ENCODE measurements around the gene SLC2A1. TPM values are rescaled to one million over a fixed set of nuclear protein-coding genes. Genes with fewer than 3 reads are reported as not detected.

SLC2A1 gene
- total and polyA plus RNA-seq, 2 of the 13 experiments (the other 11 are each of a cell fraction or from before 2014, with no cell fraction given), result 125 to 423 TPM

DNA sequence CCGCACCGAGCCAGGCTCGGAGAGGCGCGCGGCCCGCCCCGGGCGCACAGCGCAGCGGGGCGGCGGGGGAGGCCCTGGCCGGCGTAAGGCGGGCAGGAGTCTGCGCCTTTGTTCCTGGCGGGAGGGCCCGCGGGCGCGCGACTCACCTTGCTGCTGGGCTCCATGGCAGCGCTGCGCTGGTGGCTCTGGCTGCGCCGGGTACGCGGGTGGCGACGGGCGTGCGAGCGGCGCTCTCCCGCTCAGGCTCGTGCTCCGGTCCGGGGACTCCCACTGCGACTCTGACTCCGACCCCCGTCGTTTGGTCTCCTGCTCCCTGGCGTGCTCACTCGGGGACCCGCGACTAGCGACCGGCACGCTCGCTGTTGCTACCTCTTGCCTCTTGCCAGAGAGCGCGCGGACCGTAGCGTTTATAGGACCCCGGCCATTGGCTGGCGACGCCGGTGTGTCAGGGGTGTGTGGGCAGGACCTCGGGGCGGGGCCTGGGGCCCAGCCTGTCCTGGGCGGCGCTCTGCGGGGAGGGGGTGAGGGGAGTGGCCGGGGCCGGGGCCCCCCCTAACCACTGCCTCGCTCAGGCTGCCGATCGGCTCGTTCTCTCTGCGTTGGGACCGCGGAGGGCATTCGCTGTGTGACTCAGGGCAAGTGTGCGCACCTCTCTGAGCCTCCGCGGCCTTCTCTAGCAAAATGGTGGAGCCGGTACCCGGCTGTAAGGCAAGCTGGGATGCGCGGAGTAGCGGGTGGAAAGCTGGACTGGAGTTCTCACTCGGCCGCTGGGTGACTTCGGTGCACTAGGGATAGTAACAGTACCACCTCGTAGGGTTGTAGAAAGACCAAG is at the start of gene SLC2A1 (continued):
- TF ChIP-seq PHF21A (CRISPR knock-in tag; IDR thresholded peaks at IDR 0.05) (peak; percentile 53; the same call in 1 of the 2 replicates), HNRNPH1 (optimal IDR thresholded peaks at IDR 0.05; ENCODE audit: low read depth, low read length) (no peak), ZNF841 (CRISPR knock-in tag; IDR thresholded peaks at IDR 0.05; ENCODE audit: borderline replicate concordance) (no peak), CREM (IDR thresholded peaks at IDR 0.05) (peak; percentile 29; the same call in 1 of the 2 replicates), CREM (CRISPR knock-in tag; IDR thresholded peaks at IDR 0.05) (no peak), CBX2 (IDR thresholded peaks at IDR 0.05; ENCODE audit: low read depth, low read length) (no peak), CBX2 (CRISPR knock-in tag; IDR thresholded peaks at IDR 0.05; ENCODE audit: low read depth) (no peak), ZNF343 (CRISPR knock-in tag; IDR thresholded peaks at IDR 0.05) (no peak), FLYWCH1 (CRISPR knock-in tag; IDR thresholded peaks at IDR 0.05) (0 out of 2 replicates have a peak, but pooled peaks have one; percentile 1), ZFYVE20 (CRISPR knock-in tag; IDR thresholded peaks at IDR 0.05; ENCODE audit: borderline replicate concordance, low read depth) (no peak), SRY (CRISPR knock-in tag; IDR thresholded peaks at IDR 0.05) (no peak; the same call in 1 of the 2 replicates), KAT8 (CRISPR knock-in tag; IDR thresholded peaks at IDR 0.05) (peak; percentile 33; the same call in 1 of the 2 replicates), MXD4 (CRISPR knock-in tag; IDR thresholded peaks at IDR 0.05) (peak; percentile 73), ZNF12 (CRISPR knock-in tag; IDR thresholded peaks at IDR 0.05) (no peak), FOXC1 (CRISPR knock-in tag; IDR thresholded peaks at IDR 0.05; ENCODE audit: borderline replicate concordance) (0 out of 2 replicates have a peak, but pooled peaks have one; percentile 29), ZBTB3 (CRISPR knock-in tag; IDR thresholded peaks at IDR 0.05; ENCODE audit: borderline replicate concordance, low read depth) (no peak), MTF2 (CRISPR knock-in tag; IDR thresholded peaks at IDR 0.05; ENCODE audit: borderline replicate concordance) (peak; percentile 80; the same call in 1 of the 2 replicates)
- TF ChIP-seq, protein P1, sequence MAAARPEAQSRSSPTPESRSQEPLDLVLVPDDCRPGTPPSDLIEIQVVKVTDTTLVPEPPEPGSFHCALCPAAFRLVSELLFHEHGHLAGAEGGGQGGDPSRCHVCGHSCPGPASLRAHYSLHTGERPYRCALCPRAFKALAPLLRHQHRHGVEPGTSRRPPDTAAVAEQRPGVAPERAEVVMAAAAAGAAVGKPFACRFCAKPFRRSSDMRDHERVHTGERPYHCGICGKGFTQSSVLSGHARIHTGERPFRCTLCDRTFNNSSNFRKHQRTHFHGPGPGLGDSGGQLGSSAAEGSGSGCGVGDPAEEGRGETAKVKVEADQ (CRISPR knock-in tag; IDR thresholded peaks at IDR 0.05; ENCODE audit: borderline replicate concordance), result 0 out of 2 replicates have a peak, but pooled peaks have one; percentile 18
- TF ChIP-seq, protein P2, sequence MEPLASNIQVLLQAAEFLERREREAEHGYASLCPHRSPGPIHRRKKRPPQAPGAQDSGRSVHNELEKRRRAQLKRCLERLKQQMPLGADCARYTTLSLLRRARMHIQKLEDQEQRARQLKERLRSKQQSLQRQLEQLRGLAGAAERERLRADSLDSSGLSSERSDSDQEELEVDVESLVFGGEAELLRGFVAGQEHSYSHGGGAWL (CRISPR knock-in tag; IDR thresholded peaks at IDR 0.05), result peak; percentile 49; the same call in 1 of the 2 replicates
- TF ChIP-seq, protein P3, sequence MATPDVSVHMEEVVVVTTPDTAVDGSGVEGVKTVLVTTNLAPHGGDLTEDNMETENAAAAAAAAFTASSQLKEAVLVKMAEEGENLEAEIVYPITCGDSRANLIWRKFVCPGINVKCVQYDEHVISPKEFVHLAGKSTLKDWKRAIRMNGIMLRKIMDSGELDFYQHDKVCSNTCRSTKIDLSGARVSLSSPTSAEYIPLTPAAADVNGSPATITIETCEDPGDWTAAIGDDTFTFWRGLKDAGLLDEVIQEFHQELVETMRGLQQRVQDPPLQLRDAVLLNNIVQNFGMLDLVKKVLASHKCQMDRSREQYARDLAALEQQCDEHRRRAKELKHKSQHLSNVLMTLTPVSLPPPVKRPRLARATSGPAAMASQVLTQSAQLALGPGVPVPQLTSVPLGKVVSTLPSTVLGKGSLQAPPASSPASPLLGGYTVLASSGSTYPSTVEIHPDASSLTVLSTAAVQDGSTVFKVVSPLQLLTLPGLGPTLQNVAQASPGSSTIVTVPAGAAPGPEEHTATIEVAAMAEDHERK (CRISPR knock-in tag; IDR thresholded peaks at IDR 0.05; ENCODE audit: low read depth), result no peak
- TF ChIP-seq, protein P4, sequence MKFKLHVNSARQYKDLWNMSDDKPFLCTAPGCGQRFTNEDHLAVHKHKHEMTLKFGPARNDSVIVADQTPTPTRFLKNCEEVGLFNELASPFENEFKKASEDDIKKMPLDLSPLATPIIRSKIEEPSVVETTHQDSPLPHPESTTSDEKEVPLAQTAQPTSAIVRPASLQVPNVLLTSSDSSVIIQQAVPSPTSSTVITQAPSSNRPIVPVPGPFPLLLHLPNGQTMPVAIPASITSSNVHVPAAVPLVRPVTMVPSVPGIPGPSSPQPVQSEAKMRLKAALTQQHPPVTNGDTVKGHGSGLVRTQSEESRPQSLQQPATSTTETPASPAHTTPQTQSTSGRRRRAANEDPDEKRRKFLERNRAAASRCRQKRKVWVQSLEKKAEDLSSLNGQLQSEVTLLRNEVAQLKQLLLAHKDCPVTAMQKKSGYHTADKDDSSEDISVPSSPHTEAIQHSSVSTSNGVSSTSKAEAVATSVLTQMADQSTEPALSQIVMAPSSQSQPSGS (CRISPR knock-in tag; IDR thresholded peaks at IDR 0.05), result no peak
- TF ChIP-seq, protein P5, sequence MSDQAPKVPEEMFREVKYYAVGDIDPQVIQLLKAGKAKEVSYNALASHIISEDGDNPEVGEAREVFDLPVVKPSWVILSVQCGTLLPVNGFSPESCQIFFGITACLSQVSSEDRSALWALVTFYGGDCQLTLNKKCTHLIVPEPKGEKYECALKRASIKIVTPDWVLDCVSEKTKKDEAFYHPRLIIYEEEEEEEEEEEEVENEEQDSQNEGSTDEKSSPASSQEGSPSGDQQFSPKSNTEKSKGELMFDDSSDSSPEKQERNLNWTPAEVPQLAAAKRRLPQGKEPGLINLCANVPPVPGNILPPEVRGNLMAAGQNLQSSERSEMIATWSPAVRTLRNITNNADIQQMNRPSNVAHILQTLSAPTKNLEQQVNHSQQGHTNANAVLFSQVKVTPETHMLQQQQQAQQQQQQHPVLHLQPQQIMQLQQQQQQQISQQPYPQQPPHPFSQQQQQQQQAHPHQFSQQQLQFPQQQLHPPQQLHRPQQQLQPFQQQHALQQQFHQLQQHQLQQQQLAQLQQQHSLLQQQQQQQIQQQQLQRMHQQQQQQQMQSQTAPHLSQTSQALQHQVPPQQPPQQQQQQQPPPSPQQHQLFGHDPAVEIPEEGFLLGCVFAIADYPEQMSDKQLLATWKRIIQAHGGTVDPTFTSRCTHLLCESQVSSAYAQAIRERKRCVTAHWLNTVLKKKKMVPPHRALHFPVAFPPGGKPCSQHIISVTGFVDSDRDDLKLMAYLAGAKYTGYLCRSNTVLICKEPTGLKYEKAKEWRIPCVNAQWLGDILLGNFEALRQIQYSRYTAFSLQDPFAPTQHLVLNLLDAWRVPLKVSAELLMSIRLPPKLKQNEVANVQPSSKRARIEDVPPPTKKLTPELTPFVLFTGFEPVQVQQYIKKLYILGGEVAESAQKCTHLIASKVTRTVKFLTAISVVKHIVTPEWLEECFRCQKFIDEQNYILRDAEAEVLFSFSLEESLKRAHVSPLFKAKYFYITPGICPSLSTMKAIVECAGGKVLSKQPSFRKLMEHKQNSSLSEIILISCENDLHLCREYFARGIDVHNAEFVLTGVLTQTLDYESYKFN (CRISPR knock-in tag; conservative IDR thresholded peaks at IDR 0.05), result peak; percentile 54; the same call in 1 of the 2 replicates
